NCI-H524 treated with DMSO at 0.1 percent for 48 hours (cell line): ENCODE results near the gene NOSIP.

ENCODE experiments used
- DNase-seq: peaks from one replicate; lab custom pipeline; 2025; lab: John Stamatoyannopoulos, UW

The NOSIP gene

GRCh38 chr19:49594993-49595818 is 14.8 kb upstream of the NOSIP start:
- DNase-seq, result no peak

- no peak for DNase-seq
Measured at GRCh38 chr19:49594157-49594992, 14.0 kb upstream of the NOSIP start.

GRCh38 chr19:49593233-49594113 is 13.1 kb upstream of the NOSIP start:
- no peak for DNase-seq

- DNase-seq, result no peak
Measured at GRCh38 chr19:49592486-49593232, 12.3 kb upstream of the NOSIP start.

GRCh38 chr19:49591731-49592485 is 11.6 kb upstream of the NOSIP start:
- no peak for DNase-seq

GRCh38 chr19:49590971-49591730 is 10.8 kb upstream of the NOSIP start, which contains the start of gene PRR12:
TSS of gene PRR12 (plus strand) at chr19:49591182. CDS start at chr19:49591655, 473 bp downstream.
- peak; percentile 29 for DNase-seq

GRCh38 chr19:49590071-49590970 is 10.0 kb upstream of the NOSIP start:
- peak; percentile 91 for DNase-seq

- DNase-seq, result no peak
Measured at GRCh38 chr19:49589502-49589905, 9.1 kb upstream of the NOSIP start.

GRCh38 chr19:49588365-49589122 is 8.2 kb upstream of the NOSIP start:
- no peak for DNase-seq

GRCh38 chr19:49587227-49587626 is 6.9 kb upstream of the NOSIP start:
- no peak for DNase-seq

- DNase-seq, result no peak
Measured at GRCh38 chr19:49585023-49585422, 4.7 kb upstream of the NOSIP start.

- no peak for DNase-seq
Measured at GRCh38 chr19:49583239-49583638, 2.9 kb upstream of the NOSIP start.

- DNase-seq, result no peak
Measured at GRCh38 chr19:49581007-49581508, 702 bp upstream of the NOSIP start, which contains the start of gene PRRG2. TSS of gene PRRG2 (plus strand) at chr19:49581316. CDS start at chr19:49583220, 1,904 bp downstream.

GRCh38 chr19:49579947-49580263 is 451 bp downstream of the NOSIP start:
- DNase-seq, result no peak

- no peak for DNase-seq
Measured at GRCh38 chr19:49579193-49579592, 1.2 kb downstream of the NOSIP start.

- DNase-seq, result no peak
Measured at GRCh38 chr19:49574206-49574755, 6.1 kb downstream of the NOSIP start.

GRCh38 chr19:49573425-49573824 is 6.9 kb downstream of the NOSIP start:
- no peak for DNase-seq
